Progenitor cell of endocrine pancreas (in vitro differentiated cells): ENCODE measurements around the gene MYEOV. TPM values are rescaled to one million over a fixed set of nuclear protein-coding genes. Genes with fewer than 3 reads are reported as not detected.

Experiments
- DNase-seq: peaks from one replicate; pipeline ENCODE4 v3.0.0; 2021; ENCODE audit warnings: low spot score; ENCODE audit not compliant: unreplicated experiment
- H3K27ac Mint-ChIP-seq: 2 replicates; pipeline ENCODE4 v1.8.0; 2021; ENCODE audit warnings: mild to moderate bottlenecking, moderate library complexity, mixed read lengths
- H3K27me3 Mint-ChIP-seq: 2 replicates; pipeline ENCODE4 v1.8.0; 2021; ENCODE audit warnings: mixed read lengths
- H3K36me3 Mint-ChIP-seq: 2 replicates; pipeline ENCODE4 v1.8.0; 2022; ENCODE audit warnings: mixed read lengths; ENCODE audit not compliant: insufficient read depth
- H3K4me1 Mint-ChIP-seq: 2 replicates; pipeline ENCODE4 v1.8.0; 2021; ENCODE audit warnings: low read depth, mixed read lengths
- H3K4me3 Mint-ChIP-seq: 2 replicates; pipeline ENCODE4 v1.8.0; 2021; ENCODE audit warnings: low read depth, mild to moderate bottlenecking, moderate library complexity, mixed read lengths
- H3K9me3 Mint-ChIP-seq: 2 replicates; pipeline ENCODE4 v1.8.0; 2021; ENCODE audit warnings: low read depth, mixed read lengths
- CTCF ChIP-seq: fragments of 200-600 bp; sonication (generic); IDR thresholded peaks from one replicate; pipeline ENCODE4 v1.5.0; 2021; ENCODE audit warnings: antibody characterized with exemption, mild to moderate bottlenecking; ENCODE audit not compliant: unreplicated experiment
- total RNA-seq: library from RNA; stranded (reverse); gene quantifications from 2 replicates; pipeline ENCODE4 v1.2.1, GENCODE V29; 2021

MYEOV gene
- total RNA-seq, 1 donor from 2014 or later: 0.14 TPM

DNA sequence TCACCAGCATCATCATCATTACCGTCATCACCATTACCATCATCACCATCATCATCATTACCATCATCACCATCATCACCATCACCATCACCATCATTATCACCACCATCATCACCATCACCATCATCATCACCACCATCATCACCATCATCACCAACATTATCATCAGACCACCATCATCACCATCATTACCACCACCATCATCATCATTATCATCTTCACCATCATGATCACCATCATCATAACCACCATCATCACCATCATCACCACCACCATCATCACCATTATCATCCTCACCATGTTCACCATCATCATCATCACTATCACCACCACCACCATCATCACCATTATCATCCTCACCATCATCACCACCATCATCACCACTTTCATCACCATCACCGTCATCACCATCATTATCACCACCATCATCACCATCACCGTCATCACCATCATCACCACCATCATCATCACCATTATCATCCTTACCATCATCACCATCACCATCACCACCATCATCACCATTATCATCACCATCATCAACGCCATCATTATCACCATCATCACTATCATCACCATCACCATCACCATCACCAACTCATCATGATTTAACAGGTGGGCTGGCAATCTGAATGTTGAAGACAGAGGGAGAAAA lies 2.4 kb upstream of the MYEOV start:
- Mint-ChIP-seq H3K36me3 (no peaks in the 10 kb centered on the region), H3K9me3 (no peaks in the 10 kb centered on the region), H3K4me3 (no peak overlapping the region), H3K27me3 (peaks cover 6% of the 10 kb centered on the region), H3K27ac (no peak overlapping the region), H3K4me1 (peaks cover 27% of the 10 kb centered on the region)
- no peak for TF ChIP-seq CTCF
- DNase-seq: no peak

- no peaks in the 10 kb centered on the region for H3K36me3 Mint-ChIP-seq
- no peak overlapping the region for H3K4me3 Mint-ChIP-seq
- no peak for DNase-seq
- peak; percentile 65 for TF ChIP-seq CTCF
- H3K9me3 Mint-ChIP-seq: no peaks in the 10 kb centered on the region
- peaks cover 6% of the 10 kb centered on the region for H3K27me3 Mint-ChIP-seq
- H3K4me1 Mint-ChIP-seq: peaks cover 23% of the 10 kb centered on the region
- no peak overlapping the region for H3K27ac Mint-ChIP-seq
Observed at GRCh38 chr11:69292221-69292648, 1.7 kb upstream of the MYEOV start.

DNA sequence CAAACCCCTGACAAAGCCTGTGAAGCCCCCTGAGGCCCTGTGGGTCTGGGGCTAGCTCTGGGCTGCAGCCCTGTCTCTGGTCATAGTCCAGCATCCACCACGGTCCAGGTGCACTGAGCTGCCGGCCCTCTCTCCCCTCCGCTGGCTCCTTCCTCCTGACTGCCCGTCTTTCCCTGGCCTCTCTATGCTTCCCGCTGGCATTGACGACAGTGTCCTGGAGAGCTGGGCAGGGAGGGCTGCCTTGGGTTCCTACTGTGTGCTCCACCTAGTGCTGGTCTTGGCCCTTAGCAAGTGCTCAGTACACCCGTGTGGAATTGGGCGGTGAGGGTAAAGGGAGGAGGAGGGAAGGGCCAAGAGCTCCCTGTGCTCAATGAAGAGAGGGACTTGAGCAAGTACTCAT lies 868 bp upstream of the MYEOV start:
- no peak for DNase-seq
- Mint-ChIP-seq H3K4me1 (peaks cover 21% of the 10 kb centered on the region), H3K27me3 (peaks cover 6% of the 10 kb centered on the region)

DNA sequence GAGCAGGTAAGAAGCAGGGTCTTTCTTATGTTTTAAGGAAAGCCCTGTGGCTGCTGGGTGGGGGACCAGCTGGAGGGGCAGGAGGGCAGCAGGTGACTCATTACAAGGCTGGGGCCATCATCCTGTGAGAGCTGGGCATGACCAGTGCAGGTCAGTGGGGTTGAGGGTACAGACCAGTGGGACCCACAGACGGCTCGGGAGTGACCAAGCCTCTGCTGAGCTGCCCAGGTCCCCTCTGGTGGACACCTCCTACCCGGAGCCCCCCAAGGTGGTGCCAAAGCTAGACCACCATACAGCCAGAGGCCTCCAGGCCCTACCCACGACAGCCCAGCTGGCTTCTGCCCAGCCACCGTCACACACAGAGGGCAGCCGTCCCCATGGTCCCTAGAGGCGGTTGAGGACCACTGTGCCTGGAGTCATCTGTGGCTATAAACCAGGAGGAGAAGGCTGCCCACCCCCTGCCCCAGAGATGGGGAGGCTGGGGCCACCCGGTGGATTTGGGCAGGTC lies 670 bp downstream of the MYEOV start:
- TF ChIP-seq CTCF: no peak
- Mint-ChIP-seq H3K4me3 (no peak overlapping the region), H3K27ac (peak overlapping the region; percentile 15), H3K9me3 (no peaks in the 10 kb centered on the region), H3K4me1 (peaks cover 15% of the 10 kb centered on the region), H3K36me3 (no peaks in the 10 kb centered on the region), H3K27me3 (peaks cover 6% of the 10 kb centered on the region)
- no peak for DNase-seq

More for the DNA sequence above, 868 bp upstream of the MYEOV start:
- H3K36me3 Mint-ChIP-seq: no peaks in the 10 kb centered on the region
- no peak overlapping the region for H3K4me3 Mint-ChIP-seq
- no peak for TF ChIP-seq CTCF
- H3K27ac Mint-ChIP-seq: no peak overlapping the region
- H3K9me3 Mint-ChIP-seq: no peaks in the 10 kb centered on the region

- peaks cover 15% of the 10 kb centered on the region for H3K4me1 Mint-ChIP-seq
- TF ChIP-seq CTCF: no peak
- H3K36me3 Mint-ChIP-seq: no peaks in the 10 kb centered on the region
- no peaks in the 10 kb centered on the region for H3K9me3 Mint-ChIP-seq
- no peak for DNase-seq
- peaks cover 6% of the 10 kb centered on the region for H3K27me3 Mint-ChIP-seq
- no peak overlapping the region for H3K4me3 Mint-ChIP-seq
- peak overlapping the region; percentile 45 for H3K27ac Mint-ChIP-seq
Observed at GRCh38 chr11:69295079-69295994, 1.4 kb downstream of the MYEOV start.
